Right lobe of liver (tissue), 6 donors: ENCODE measurements around the gene PTCH2. TPM values are rescaled to one million over a fixed set of nuclear protein-coding genes. Genes with fewer than 3 reads are reported as not detected.

Source experiments
- ATAC-seq, 4 donors: fragments of 200-7000 bp; cut with Tn5 transposase; one replicate each; pipeline ENCODE4 v1.9.1; 2020; ENCODE audit warnings: mild to moderate bottlenecking in 4 of 4, moderate library complexity in 4 of 4
- DNase-seq, 3 donors: peaks; one replicate each; pipeline ENCODE4 v3.0.0-alpha.2; 2020
- H3K27ac ChIP-seq, 3 donors: fragments of 200-600 bp; one replicate each; pipeline ENCODE4 v1.8.0; 2022
- H3K27me3 ChIP-seq, 2 donors: fragments of 200-600 bp; one replicate each; pipeline ENCODE4 v1.8.0; 2022
- H3K36me3 ChIP-seq, 4 donors: fragments of 200-600 bp; sonication (generic) in 1 of 4; one replicate each; pipeline versions ENCODE4 v1.5.1 to v1.8.0; 2017 to 2022; ENCODE audit warnings: control low read depth in 1 of 4
- H3K4me1 ChIP-seq, 4 donors: fragments of 200-600 bp; sonication (generic) in 1 of 4; one replicate each; pipeline versions ENCODE4 v1.5.1 to v1.8.0; 2017 to 2022; ENCODE audit warnings: control low read depth in 1 of 4
- H3K4me3 ChIP-seq, 3 donors: fragments of 200-600 bp; one replicate each; pipeline ENCODE4 v1.8.0; 2022
- H3K9me3 ChIP-seq, 4 donors: fragments of 200-600 bp; sonication (generic) in 1 of 4; one replicate each; pipeline versions ENCODE4 v1.5.1 to v1.8.0; 2017 to 2022; ENCODE audit warnings: control low read depth in 1 of 4
- POLR2A ChIP-seq: fragments of 450-650 bp; IDR thresholded peaks from one replicate; pipeline ENCODE4 v1.6.1; 2017; ENCODE audit warnings: antibody characterized with exemption, mild to moderate bottlenecking
- WGBS: methylation state at CpG from one replicate; pipeline ENCODE4 v1.1.6; 2018; ENCODE audit warnings: low coverage, low lambda C conversion rate; ENCODE audit not compliant: insufficient coverage; ENCODE audit errors: missing lambda C conversion rate; 5-methylcytosine and 5-hydroxymethylcytosine counted together
- intact Hi-C, 2 donors: fragments of 100-400 bp; cut with DNase I; formaldehyde crosslinking; loops; one replicate each; pipeline versions ENCODE4 v1.11.2 to v1.14.1; 2022
- total RNA-seq, 6 experiments: library from RNA; depleted of rRNA in 2 of 6; stranded (reverse); fragments of >200 nt in 2 of 6; fragmentation: NEBNext Ultra II Directional in 3 of 6; extraction: Animal tissue kit (Norgen Biotek cat#: 25700) in 3 of 6; gene quantifications; one replicate each; pipeline versions ENCODE4 v1.1.0 to v1.2.4, GENCODE V29; 2016 to 2023
- TF ChIP-seq, protein P1 (sequence below), 4 donors: fragments of 200-600 bp in 3 of 4; fragments of 450-650 bp in 1 of 4; IDR thresholded peaks; one replicate each; pipeline versions ENCODE4 v1.5.1 to v1.8.0; 2016 to 2022; ENCODE audit warnings: antibody characterized with exemption in 4 of 4, mild to moderate bottlenecking in 2 of 4
- donor health status: DM: no; HTN: yes; CAD: no.
- donor health status: DM: no; HTN: no; CAD: no.
- donor health status: DM: no; HTN: no; CAD: no.
- donor health status: DM: no; HTN: yes; CAD: no.
- donor health status: DM: no; HTN: yes; CAD: no.

Gene PTCH2
- total RNA-seq, 6 experiments from 2014 or later, result 0.19 to 0.68 (median 0.35) TPM

DNA sequence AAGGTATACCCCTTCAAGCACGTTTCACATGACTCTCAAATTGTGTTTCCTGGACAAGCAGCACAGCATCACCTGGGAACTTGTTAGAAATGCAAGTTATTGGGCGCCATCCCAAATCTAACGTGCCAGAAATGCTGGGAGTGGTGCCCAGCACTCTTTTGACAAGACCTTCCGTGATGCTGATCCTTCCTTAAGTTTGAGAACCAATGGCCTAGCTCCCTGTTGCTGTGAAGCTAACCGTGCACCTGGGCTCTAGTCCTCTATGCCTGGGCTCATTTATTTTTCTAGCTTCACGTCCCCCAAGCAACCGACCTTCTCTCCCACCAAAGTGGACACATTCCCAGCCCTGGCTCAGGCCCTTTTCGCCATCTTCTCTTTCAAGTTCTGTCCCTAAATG, 59.4 kb downstream of the PTCH2 start:
- no peak for DNase-seq
- H3K9me3 ChIP-seq, result no peaks in the 10 kb centered on the region
- H3K4me3 ChIP-seq, result no peak overlapping the region
- peak in 1 of 4 donors; percentile 2 for ATAC-seq
- WGBS, result 38% methylated on average over 7 of the region's 8 CpGs
- no peaks in the 10 kb centered on the region for H3K27me3 ChIP-seq
- H3K27ac ChIP-seq, result no peak overlapping the region
- intact Hi-C loops, result loop anchor here in 1 of 2 donors (10.0 kb wide), 1 partner anchor 51 kb away; no protein-coding TSS in a partner anchor
- H3K36me3 ChIP-seq, result peaks cover 0 to 14% (median 2%) of the 10 kb centered on the region in 4 donors
- peaks cover 0 to 20% (median 0%) of the 10 kb centered on the region in 4 donors for H3K4me1 ChIP-seq
- TF ChIP-seq, protein P1, sequence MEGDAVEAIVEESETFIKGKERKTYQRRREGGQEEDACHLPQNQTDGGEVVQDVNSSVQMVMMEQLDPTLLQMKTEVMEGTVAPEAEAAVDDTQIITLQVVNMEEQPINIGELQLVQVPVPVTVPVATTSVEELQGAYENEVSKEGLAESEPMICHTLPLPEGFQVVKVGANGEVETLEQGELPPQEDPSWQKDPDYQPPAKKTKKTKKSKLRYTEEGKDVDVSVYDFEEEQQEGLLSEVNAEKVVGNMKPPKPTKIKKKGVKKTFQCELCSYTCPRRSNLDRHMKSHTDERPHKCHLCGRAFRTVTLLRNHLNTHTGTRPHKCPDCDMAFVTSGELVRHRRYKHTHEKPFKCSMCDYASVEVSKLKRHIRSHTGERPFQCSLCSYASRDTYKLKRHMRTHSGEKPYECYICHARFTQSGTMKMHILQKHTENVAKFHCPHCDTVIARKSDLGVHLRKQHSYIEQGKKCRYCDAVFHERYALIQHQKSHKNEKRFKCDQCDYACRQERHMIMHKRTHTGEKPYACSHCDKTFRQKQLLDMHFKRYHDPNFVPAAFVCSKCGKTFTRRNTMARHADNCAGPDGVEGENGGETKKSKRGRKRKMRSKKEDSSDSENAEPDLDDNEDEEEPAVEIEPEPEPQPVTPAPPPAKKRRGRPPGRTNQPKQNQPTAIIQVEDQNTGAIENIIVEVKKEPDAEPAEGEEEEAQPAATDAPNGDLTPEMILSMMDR (IDR thresholded peaks at IDR 0.05), result no peak
- TF ChIP-seq POLR2A, result no peak

DNA sequence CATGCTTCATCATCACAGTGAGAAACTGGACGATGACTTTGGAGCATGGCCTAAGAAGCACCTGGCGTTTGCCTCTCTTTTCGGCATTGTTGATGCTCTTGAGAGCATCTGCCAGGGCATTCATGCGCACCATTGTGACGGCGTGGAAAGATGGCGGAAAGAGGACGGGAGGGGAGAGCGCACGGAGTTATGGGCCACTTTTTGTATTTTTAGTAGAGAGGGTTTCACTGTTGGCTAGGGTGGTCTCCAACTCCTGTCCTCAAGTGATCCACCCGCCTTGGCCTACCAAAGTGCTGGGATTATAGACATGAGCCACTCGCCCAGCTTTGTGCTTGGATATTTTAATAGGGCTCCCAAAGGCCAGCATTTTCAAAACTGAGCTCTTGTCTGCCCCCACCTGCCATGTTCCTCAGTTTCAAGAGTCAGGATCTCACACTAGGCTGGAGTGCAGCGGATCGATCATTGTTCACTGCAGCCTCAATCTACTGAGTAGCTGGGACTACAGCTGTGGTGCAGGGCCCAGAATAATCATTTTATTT, 62.4 kb downstream of the PTCH2 start:
- Histone ChIP-seq H3K4me1 (peaks cover 0 to 24% (median 0%) of the 10 kb centered on the region in 4 donors), H3K4me3 (no peak overlapping the region), H3K9me3 (no peaks in the 10 kb centered on the region), H3K27me3 (no peaks in the 10 kb centered on the region), H3K27ac (no peak overlapping the region), H3K36me3 (peaks cover 4 to 27% (median 14%) of the 10 kb centered on the region in 4 donors)
- no peak for ATAC-seq
- no peak for DNase-seq
- 91% methylated on average over 9 of the region's 14 CpGs for WGBS
- no peak for TF ChIP-seq POLR2A
- TF ChIP-seq, protein P1 (IDR thresholded peaks at IDR 0.05), result no peak
- intact Hi-C loops, result loop anchor here in 1 of 2 donors (10.0 kb wide), 1 partner anchor 54 kb away; no protein-coding TSS in a partner anchor

- no peak for TF ChIP-seq POLR2A
- TF ChIP-seq, protein P1 (IDR thresholded peaks at IDR 0.05), result no peak
- 96% methylated on average over 4 of the region's 6 CpGs for WGBS
- H3K4me1 ChIP-seq, result peaks cover 0 to 16% (median 2%) of the 10 kb centered on the region in 4 donors
- peaks cover 4 to 27% (median 14%) of the 10 kb centered on the region in 4 donors for H3K36me3 ChIP-seq
- intact Hi-C loops, result no loop called here
- no peaks in the 10 kb centered on the region for H3K9me3 ChIP-seq
- H3K27me3 ChIP-seq, result no peaks in the 10 kb centered on the region
- H3K4me3 ChIP-seq, result no peak overlapping the region
- DNase-seq, result no peak
- no peak overlapping the region for H3K27ac ChIP-seq
- ATAC-seq, result no peak
Measured at GRCh38 chr1:44778705-44779576, 64.1 kb downstream of the PTCH2 start.

GRCh38 chr1:44777969-44778635, 65.0 kb downstream of the PTCH2 start:
- intact Hi-C loops, result no loop called here
- H3K27me3 ChIP-seq, result no peaks in the 10 kb centered on the region
- DNase-seq (no peak), ATAC-seq (no peak)
- H3K36me3 ChIP-seq, result peaks cover 4 to 27% (median 14%) of the 10 kb centered on the region in 4 donors
- peaks cover 0 to 13% (median 2%) of the 10 kb centered on the region in 4 donors for H3K4me1 ChIP-seq
- no peak overlapping the region for H3K27ac ChIP-seq
- WGBS, result 73% methylated on average over 11 of the region's 13 CpGs
- TF ChIP-seq POLR2A, result no peak
- no peaks in the 10 kb centered on the region for H3K9me3 ChIP-seq
- no peak overlapping the region for H3K4me3 ChIP-seq
